Sigmoid colon (tissue), 7 donors: ENCODE measurements around the gene OSBPL5. TPM values are rescaled to one million over a fixed set of nuclear protein-coding genes. Genes with fewer than 3 reads are reported as not detected.

Experiments
- DNase-seq: peaks from one replicate; pipeline ENCODE4 v3.0.0-alpha.2; 2019
- H3K27ac ChIP-seq, 4 donors: fragments of 200-600 bp; sonication (generic); one replicate each; pipeline ENCODE4 v1.5.1; 2016 to 2019; ENCODE audit warnings: mild to moderate bottlenecking in 1 of 4
- H3K27me3 ChIP-seq, 3 donors: fragments of 200-600 bp; sonication (generic); one replicate each; pipeline ENCODE4 v1.5.1; 2019; ENCODE audit warnings: mild to moderate bottlenecking in 1 of 3
- H3K36me3 ChIP-seq, 4 donors: fragments of 200-600 bp; sonication (generic); one replicate each; pipeline ENCODE4 v1.5.1; 2016 to 2019
- H3K4me1 ChIP-seq, 4 donors: fragments of 200-600 bp; sonication (generic); one replicate each; pipeline ENCODE4 v1.5.1; 2017 to 2019
- H3K4me3 ChIP-seq, 4 donors: fragments of 200-600 bp; sonication (generic); one replicate each; pipeline ENCODE4 v1.5.1; 2017 to 2019; ENCODE audit warnings: mild to moderate bottlenecking in 2 of 4, moderate library complexity in 1 of 4
- H3K9me3 ChIP-seq, 4 donors: fragments of 200-600 bp in 3 of 4; sonication (generic) in 3 of 4; one replicate each; pipeline versions ENCODE4 v1.5.1 to v1.6.1; 2013 to 2019
- CTCF ChIP-seq, 4 experiments: fragments of 450-650 bp in 3 of 4; fragments of 200-600 bp in 1 of 4; IDR thresholded peaks; one replicate each; pipeline ENCODE4 v1.5.1; 2016 to 2019; ENCODE audit warnings: antibody characterized with exemption in 4 of 4, mild to moderate bottlenecking in 3 of 4, moderate library complexity in 2 of 4
- EP300 ChIP-seq, 4 donors: sonication (generic); formaldehyde crosslinking; IDR thresholded peaks; one replicate each; pipeline ENCODE4 v1.6.1; 2017; ENCODE audit warnings: antibody characterized with exemption in 4 of 4
- POLR2A ChIP-seq, 2 donors: fragments of 450-650 bp; IDR thresholded peaks; one replicate each; pipeline ENCODE4 v1.6.1; 2016; ENCODE audit warnings: antibody characterized with exemption in 2 of 2, mild to moderate bottlenecking in 2 of 2, moderate library complexity in 2 of 2
- POLR2AphosphoS5 ChIP-seq, 4 donors: sonication (generic); formaldehyde crosslinking; IDR thresholded peaks; one replicate each; pipeline ENCODE4 v1.6.1; 2017; ENCODE audit warnings: antibody characterized with exemption in 4 of 4
- WGBS, 2 donors: extraction: QIAGEN DNeasy Blood & Tissue Kit; methylation state at CpG; one replicate each; pipeline ENCODE4 v1.1.7; 2013; 5-methylcytosine and 5-hydroxymethylcytosine counted together
- intact Hi-C: fragments of 100-400 bp; cut with DNase I; formaldehyde crosslinking; loops from one replicate; pipeline ENCODE4 v1.15.1; 2023
- polyA plus RNA-seq, 3 donors: library from polyadenylated mRNA; stranded (reverse); fragments of 200-250 nt; gene quantifications; one replicate each; pipeline ENCODE4 v1.2.3, GENCODE V29; 2013
- total RNA-seq, 4 donors: library from RNA; depleted of rRNA; stranded (reverse); fragments of >200 nt; gene quantifications; one replicate each; pipeline ENCODE4 v1.1.0, GENCODE V29; 2016
- donor health status: healthy with polysubstance abuse.
- donor health status: Bipolar disorder and iron deficiency.
- donor health status: healthy.

The OSBPL5 gene
- total and polyA plus RNA-seq, 7 donors = 16.6 to 69.2 (median 29.8) TPM

- H3K9me3 ChIP-seq = no peaks in the 10 kb centered on the region
- DNase-seq = no peak
- intact Hi-C loops = no loop called here
- WGBS, 2 donors = 89 to 95% methylated on average over 19 of the region's 19 CpGs
- no peak overlapping the region for H3K27ac ChIP-seq
- H3K4me3 ChIP-seq = no peak overlapping the region
- H3K36me3 ChIP-seq = no peaks in the 10 kb centered on the region
- no peaks in the 10 kb centered on the region for H3K4me1 ChIP-seq
- peaks cover 0 to 2% (median 0%) of the 10 kb centered on the region in 3 donors for H3K27me3 ChIP-seq
- TF ChIP-seq EP300 (IDR thresholded peaks at IDR 0.05) (no peak), CTCF (IDR thresholded peaks at IDR 0.05) (no peak), POLR2A (IDR thresholded peaks at IDR 0.05) (no peak), POLR2AphosphoS5 (IDR thresholded peaks at IDR 0.05) (no peak)
These were observed 26.6 kb upstream of the OSBPL5 start for GRCh38 chr11:3191586-3192324.

GRCh38 chr11:3190600-3190999, 25.5 kb upstream of the OSBPL5 start:
- WGBS, 2 donors = 69 to 83% methylated on average over 6 of the region's 6 CpGs
- H3K36me3 ChIP-seq = no peaks in the 10 kb centered on the region
- DNase-seq = no peak
- no peak overlapping the region for H3K4me3 ChIP-seq
- intact Hi-C loops = no loop called here
- H3K27me3 ChIP-seq = no peaks in the 10 kb centered on the region
- H3K9me3 ChIP-seq = no peaks in the 10 kb centered on the region
- no peak overlapping the region for H3K27ac ChIP-seq
- no peaks in the 10 kb centered on the region for H3K4me1 ChIP-seq
- no peak for TF ChIP-seq EP300 (IDR thresholded peaks at IDR 0.05)
- TF ChIP-seq POLR2A (IDR thresholded peaks at IDR 0.05) = no peak

GRCh38 chr11:3189886-3190583, 24.9 kb upstream of the OSBPL5 start:
- no peaks in the 10 kb centered on the region for H3K36me3 ChIP-seq
- no peak overlapping the region for H3K27ac ChIP-seq
- no peaks in the 10 kb centered on the region for H3K27me3 ChIP-seq
- H3K4me1 ChIP-seq = no peaks in the 10 kb centered on the region
- WGBS, 2 donors = 85 to 91% methylated on average over 11 of the region's 11 CpGs
- intact Hi-C loops = no loop called here
- DNase-seq = peak; percentile 57
- no peaks in the 10 kb centered on the region for H3K9me3 ChIP-seq
- no peak for TF ChIP-seq POLR2AphosphoS5 (IDR thresholded peaks at IDR 0.05)
- no peak for TF ChIP-seq POLR2A (IDR thresholded peaks at IDR 0.05)
- no peak for TF ChIP-seq CTCF (IDR thresholded peaks at IDR 0.05)
- H3K4me3 ChIP-seq = no peak overlapping the region

- H3K27me3 ChIP-seq = no peaks in the 10 kb centered on the region
- no peaks in the 10 kb centered on the region for H3K36me3 ChIP-seq
- intact Hi-C loops = no loop called here
- no peaks in the 10 kb centered on the region for H3K4me1 ChIP-seq
- 75 to 77% methylated on average over 15 of the region's 15 CpGs for WGBS, 2 donors
- TF ChIP-seq POLR2AphosphoS5 (IDR thresholded peaks at IDR 0.05) (no peak), POLR2A (IDR thresholded peaks at IDR 0.05) (no peak), CTCF (IDR thresholded peaks at IDR 0.05) (no peak), EP300 (IDR thresholded peaks at IDR 0.05) (no peak)
- no peaks in the 10 kb centered on the region for H3K9me3 ChIP-seq
- no peak overlapping the region for H3K27ac ChIP-seq
- H3K4me3 ChIP-seq = no peak overlapping the region
- peak; percentile 57 for DNase-seq
These were observed 24.2 kb upstream of the OSBPL5 start for GRCh38 chr11:3189196-3189843.

GRCh38 chr11:3188496-3189195, 23.5 kb upstream of the OSBPL5 start:
- H3K27ac ChIP-seq = no peak overlapping the region
- DNase-seq = no peak
- 86 to 89% methylated on average over 17 of the region's 17 CpGs for WGBS, 2 donors

More at GRCh38 chr11:3188496-3189195, 23.5 kb upstream of the OSBPL5 start:
- H3K9me3 ChIP-seq = no peaks in the 10 kb centered on the region
- H3K4me3 ChIP-seq = no peak overlapping the region
- TF ChIP-seq CTCF (IDR thresholded peaks at IDR 0.05) (no peak), POLR2A (IDR thresholded peaks at IDR 0.05) (no peak), EP300 (IDR thresholded peaks at IDR 0.05) (no peak), POLR2AphosphoS5 (IDR thresholded peaks at IDR 0.05) (no peak)
- H3K4me1 ChIP-seq = no peaks in the 10 kb centered on the region
- no peaks in the 10 kb centered on the region for H3K36me3 ChIP-seq
- no peaks in the 10 kb centered on the region for H3K27me3 ChIP-seq
- intact Hi-C loops = no loop called here
